HCT116 (cell line): Measurements from ENCODE around the gene ATXN1. TPM values are rescaled to one million over a fixed set of nuclear protein-coding genes. Genes with fewer than 3 reads are reported as not detected.

Source experiments
- ATAC-seq: fragments of 200-7000 bp; cut with Tn5 transposase; 2 replicates; pipeline ENCODE4 v1.9.1; 2020; ENCODE audit warnings: mild to moderate bottlenecking, moderate library complexity
- BruUV-seq: library from RNA; stranded (reverse); fragments of 400-500 nt; replicated peaks from 2 replicates; lab custom pipeline; 2021; lab: Mats Ljungman, UMichigan
- CTCF ChIA-PET: fragments of 300-600 bp; sonication (Branson Sonifier 250); formaldehyde crosslinking; loops from one replicate; lab custom pipeline; 2021; ENCODE audit warnings: antibody characterized with exemption; lab: Charles Lee
- POLR2A ChIA-PET: fragments of 300-600, 350-600 bp; sonication (Branson Sonifier 250); formaldehyde crosslinking; loops from one replicate; lab custom pipeline; 2021; ENCODE audit warnings: antibody characterized with exemption; lab: Charles Lee
- RAD21 ChIA-PET, 2 experiments: fragments of 300-600 bp; sonication (Branson Sonifier 250); formaldehyde crosslinking; loops; one replicate each; lab custom pipeline; 2023; ENCODE audit warnings: low total read pairs in 2 of 2; ENCODE audit not compliant: uncharacterized antibody in 2 of 2, unreplicated experiment in 2 of 2, low non-redundant PET in 1 of 2; lab: Charles Lee
- DNase-seq: peaks from one replicate; pipeline ENCODE4 v3.0.0-alpha.2; 2010; ENCODE audit warnings: low read depth, low spot score
- H2AFZ ChIP-seq: fragments of 200-600 bp; shearing (Covaris generic), sonication (generic); 2 replicates; pipeline ENCODE4 v1.6.1; 2017; ENCODE audit warnings: low read depth, mixed run types, mixed read lengths, antibody characterized with exemption, low read length; ENCODE audit not compliant: poor library complexity, severe bottlenecking
- H3K27ac ChIP-seq: 2 replicates; pipeline ENCODE4 v1.5.1; 2012; ENCODE audit warnings: low read depth, low read length
- H3K27me3 ChIP-seq: fragments of 200-600 bp; sonication (generic); 2 replicates; pipeline ENCODE4 v1.6.1; 2016; ENCODE audit warnings: mixed run types, low read length, mixed read lengths; ENCODE audit not compliant: insufficient read depth
- H3K36me3 ChIP-seq, 2 experiments: fragments of 200-500 bp in 1 of 2; fragments of 200-600 bp in 1 of 2; sonication (Bioruptor generic) in 1 of 2; sonication (generic) in 1 of 2; 2 replicates each; pipeline versions ENCODE4 v1.5.1 to v1.6.1; 2014 to 2016; ENCODE audit warnings: low read length in 2 of 2, inconsistent platforms in 1 of 2, mixed read lengths in 1 of 2, mixed run types in 1 of 2; ENCODE audit not compliant: insufficient read depth in 2 of 2, control insufficient read depth in 1 of 2
- H3K4me1 ChIP-seq, 2 experiments: fragments of 200-600 bp in 1 of 2; sonication (generic) in 1 of 2; 2 replicates each; pipeline versions ENCODE4 v1.5.1 to v1.6.1; 2012 to 2017; ENCODE audit warnings: low read length in 2 of 2, inconsistent platforms in 1 of 2, mild to moderate bottlenecking in 1 of 2, mixed read lengths in 1 of 2, mixed run types in 1 of 2, moderate library complexity in 1 of 2; ENCODE audit not compliant: insufficient read depth in 2 of 2, control insufficient read depth in 1 of 2
- H3K4me2 ChIP-seq: fragments of 200-600 bp; sonication (generic); 2 replicates; pipeline ENCODE4 v1.6.1; 2017; ENCODE audit warnings: mixed run types, low read length, mixed read lengths
- H3K4me3 ChIP-seq, 2 experiments: fragments of 200-600 bp in 1 of 2; sonication (generic) in 1 of 2; replicated peaks in 1 of 2; 2 replicates each; pipeline ENCODE4 v1.5.1; 2011 to 2016; ENCODE audit warnings: low read length in 2 of 2, control low read depth in 1 of 2, low read depth in 1 of 2, mild to moderate bottlenecking in 1 of 2, mixed read lengths in 1 of 2, mixed run types in 1 of 2
- H3K79me2 ChIP-seq: fragments of 200-600 bp; sonication (generic); 2 replicates; pipeline ENCODE4 v1.6.1; 2017; ENCODE audit warnings: mild to moderate bottlenecking, mixed run types, low read length, moderate library complexity, mixed read lengths; ENCODE audit not compliant: insufficient read depth
- H3K9ac ChIP-seq: fragments of 200-600 bp; sonication (generic); 2 replicates; pipeline ENCODE4 v1.6.1; 2016; ENCODE audit warnings: low read length, mixed read lengths
- H3K9me2 ChIP-seq: fragments of 200-600 bp; sonication (generic), shearing (Covaris generic); 2 replicates; pipeline ENCODE4 v1.6.1; 2017; ENCODE audit warnings: mixed run types, mild to moderate bottlenecking, moderate library complexity; ENCODE audit not compliant: insufficient read depth
- H3K9me3 ChIP-seq, 2 experiments: fragments of 200-500 bp in 1 of 2; fragments of 200-600 bp in 1 of 2; sonication (Bioruptor generic) in 1 of 2; sonication (generic) in 1 of 2; 2 replicates each; pipeline ENCODE4 v1.6.1; 2014 to 2017; ENCODE audit warnings: low read length in 2 of 2, mixed read lengths in 2 of 2, inconsistent platforms in 1 of 2, low read depth in 1 of 2, mild to moderate bottlenecking in 1 of 2, mixed run types in 1 of 2, moderate library complexity in 1 of 2; ENCODE audit not compliant: control insufficient read depth in 1 of 2, insufficient read depth in 1 of 2
- H4K20me1 ChIP-seq: fragments of 200-600 bp; sonication (generic), shearing (Covaris generic); 2 replicates; pipeline ENCODE4 v1.6.1; 2017; ENCODE audit warnings: mixed run types, mild to moderate bottlenecking, moderate library complexity; ENCODE audit not compliant: insufficient read depth
- CBX3 ChIP-seq: IDR thresholded peaks from 2 replicates; pipeline ENCODE4 v1.6.1; 2012; ENCODE audit warnings: low read depth
- EGR1 ChIP-seq: IDR thresholded peaks from 2 replicates; pipeline ENCODE4 v1.6.1; 2012; ENCODE audit warnings: low read depth
- EZH2phosphoT487 ChIP-seq: fragments of 200-600 bp; IDR thresholded peaks from 2 replicates; pipeline ENCODE4 v1.6.1; 2018; ENCODE audit warnings: antibody characterized with exemption, borderline replicate concordance
- JUND ChIP-seq: IDR thresholded peaks from 2 replicates; pipeline ENCODE4 v1.6.1; 2012
- POLR2AphosphoS5 ChIP-seq: IDR thresholded peaks from 2 replicates; pipeline ENCODE4 v1.6.1; 2011; ENCODE audit warnings: mild to moderate bottlenecking, low read depth, low read length, moderate library complexity
- SP1 ChIP-seq: IDR thresholded peaks from 2 replicates; pipeline ENCODE4 v1.6.1; 2012; ENCODE audit warnings: low read depth
- SRF ChIP-seq: IDR thresholded peaks from 2 replicates; pipeline ENCODE4 v1.6.1; 2012; ENCODE audit warnings: low read depth
- TCF7L2 ChIP-seq: IDR thresholded peaks from 2 replicates; pipeline ENCODE4 v1.7.0; 2011; ENCODE audit warnings: borderline replicate concordance, inconsistent platforms; ENCODE audit not compliant: insufficient read depth, insufficient read length; ENCODE audit errors: extremely low read depth
- ZNF274 ChIP-seq: fragments of 200-500 bp; sonication (Bioruptor generic); IDR thresholded peaks from 2 replicates; pipeline ENCODE4 v1.6.1; 2014; ENCODE audit warnings: mild to moderate bottlenecking, low read depth, low read length, inconsistent platforms
- intact Hi-C: fragments of 100-400 bp; cut with micrococcal nuclease; formaldehyde crosslinking; loops from 2 replicates; pipeline ENCODE4 v1.10.0; 2022
- total RNA-seq: library from RNA; stranded (reverse); gene quantifications from one replicate; pipeline ENCODE4 v1.2.1, GENCODE V29; 2021; ENCODE audit not compliant: unreplicated experiment
- TF ChIP-seq, protein P1 (sequence below): IDR thresholded peaks from 2 replicates; pipeline ENCODE4 v1.6.1; 2012

Gene ATXN1
- total RNA-seq, 1 experiment from 2014 or later, result 21.0 TPM

DNA sequence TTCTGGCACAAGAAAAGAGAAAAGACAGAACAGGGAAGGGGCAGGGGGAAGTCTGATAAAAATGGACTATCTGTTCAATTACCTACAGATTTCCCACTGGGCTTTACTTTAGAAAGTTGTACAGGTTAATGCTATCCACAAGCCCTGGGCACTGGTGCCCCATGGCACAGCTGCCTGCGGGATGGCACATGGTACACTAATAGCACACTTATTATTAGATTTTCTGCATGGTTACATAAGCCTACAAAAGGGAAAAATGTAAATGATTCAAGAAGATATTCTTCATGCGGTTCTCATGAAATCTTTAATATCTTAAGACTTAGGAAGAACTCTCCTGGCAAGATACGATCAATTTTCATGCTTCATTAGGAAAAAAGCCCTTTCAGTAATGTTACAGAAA lies 385.4 kb downstream of the ATXN1 start:
- Histone ChIP-seq H3K4me1 (no peaks in the 10 kb centered on the region), H3K4me2 (no peak overlapping the region), H3K27me3 (no peaks in the 10 kb centered on the region), H3K79me2 (no peaks in the 10 kb centered on the region), H3K9me3 (no peaks in the 10 kb centered on the region), H3K9ac (no peak overlapping the region), H3K27ac (no peak overlapping the region), H2AFZ (no peak overlapping the region), H3K9me2 (no peaks in the 10 kb centered on the region), H3K36me3 (no peaks in the 10 kb centered on the region), H4K20me1 (no peaks in the 10 kb centered on the region), H3K4me3 (no peak overlapping the region)
- ATAC-seq, result no peak
- no peak for DNase-seq
- BruUV-seq, result no TSS peak
- CTCF ChIA-PET, result no interaction called here
- RAD21 ChIA-PET, result no interaction called here
- POLR2A ChIA-PET, result no interaction called here
- no peak for TF ChIP-seq JUND
- no peak for TF ChIP-seq ZNF274
- TF ChIP-seq, protein P1, sequence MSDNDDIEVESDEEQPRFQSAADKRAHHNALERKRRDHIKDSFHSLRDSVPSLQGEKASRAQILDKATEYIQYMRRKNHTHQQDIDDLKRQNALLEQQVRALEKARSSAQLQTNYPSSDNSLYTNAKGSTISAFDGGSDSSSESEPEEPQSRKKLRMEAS, result no peak
- intact Hi-C loops, result no loop called here

DNA sequence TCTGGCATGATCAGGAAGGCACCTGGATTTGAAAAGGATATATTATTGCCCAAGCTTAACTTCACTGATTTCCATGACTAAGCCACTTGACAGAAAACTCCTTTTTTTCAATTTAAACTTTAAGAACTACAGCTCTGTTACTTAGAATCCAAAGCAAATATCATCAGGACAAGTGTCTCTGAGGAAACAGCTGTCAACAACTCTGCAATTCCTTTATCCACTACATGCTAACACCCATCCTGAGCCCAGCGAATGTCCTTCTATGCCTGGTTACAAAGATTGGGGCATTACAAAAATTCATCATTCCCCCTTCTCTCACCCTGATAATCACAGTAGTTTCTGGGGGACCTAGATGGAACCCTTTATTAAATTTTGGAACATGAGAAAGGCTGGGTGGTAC lies 386.1 kb downstream of the ATXN1 start:
- H2AFZ ChIP-seq, result no peak overlapping the region
- H4K20me1 ChIP-seq, result no peaks in the 10 kb centered on the region
- no peak overlapping the region for H3K4me3 ChIP-seq
- ChIA-PET RAD21 (no interaction called here), POLR2A (no interaction called here), CTCF (no interaction called here)
- DNase-seq (no peak), ATAC-seq (no peak)
- H3K27ac ChIP-seq, result no peak overlapping the region
- no peak overlapping the region for H3K4me2 ChIP-seq
- H3K36me3 ChIP-seq, result no peaks in the 10 kb centered on the region
- intact Hi-C loops, result no loop called here
- H3K27me3 ChIP-seq, result no peaks in the 10 kb centered on the region
- no peaks in the 10 kb centered on the region for H3K79me2 ChIP-seq
- H3K9me2 ChIP-seq, result no peaks in the 10 kb centered on the region
- no peaks in the 10 kb centered on the region for H3K9me3 ChIP-seq
- H3K9ac ChIP-seq, result no peak overlapping the region
- TF ChIP-seq ZNF274 (no peak), POLR2AphosphoS5 (no peak), SRF (no peak), SP1 (no peak), TCF7L2 (no peak), CBX3 (no peak), EZH2phosphoT487 (no peak), EGR1 (no peak)
- BruUV-seq, result no TSS peak
- H3K4me1 ChIP-seq, result no peaks in the 10 kb centered on the region
